Measurements from ENCODE around the gene ATP23. TPM values are rescaled to one million over a fixed set of nuclear protein-coding genes. Genes with fewer than 3 reads are reported as not detected.
A peak's percentile ranks its signal among the peaks of the same experiment; 100 is the strongest.

ATP23 gene
- total and polyA plus RNA-seq, 10 of the 15 experiments (the other 5 are each of a cell fraction or from before 2014, with no cell fraction given): 1.6 to 28.1 (median 15.1) TPM

- TF ChIP-seq PAX8 (IDR thresholded peaks at IDR 0.05): no peak
- TF ChIP-seq, protein P1, sequence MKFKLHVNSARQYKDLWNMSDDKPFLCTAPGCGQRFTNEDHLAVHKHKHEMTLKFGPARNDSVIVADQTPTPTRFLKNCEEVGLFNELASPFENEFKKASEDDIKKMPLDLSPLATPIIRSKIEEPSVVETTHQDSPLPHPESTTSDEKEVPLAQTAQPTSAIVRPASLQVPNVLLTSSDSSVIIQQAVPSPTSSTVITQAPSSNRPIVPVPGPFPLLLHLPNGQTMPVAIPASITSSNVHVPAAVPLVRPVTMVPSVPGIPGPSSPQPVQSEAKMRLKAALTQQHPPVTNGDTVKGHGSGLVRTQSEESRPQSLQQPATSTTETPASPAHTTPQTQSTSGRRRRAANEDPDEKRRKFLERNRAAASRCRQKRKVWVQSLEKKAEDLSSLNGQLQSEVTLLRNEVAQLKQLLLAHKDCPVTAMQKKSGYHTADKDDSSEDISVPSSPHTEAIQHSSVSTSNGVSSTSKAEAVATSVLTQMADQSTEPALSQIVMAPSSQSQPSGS (IDR thresholded peaks at IDR 0.05; ENCODE audit: low read length): no peak; the same call in 1 of the 2 replicates
- no peak for TF ChIP-seq HSF1 (IDR thresholded peaks at IDR 0.05; ENCODE audit: low read depth, low read length)
- no peak for TF ChIP-seq BCL11A (IDR thresholded peaks at IDR 0.05; ENCODE audit: low read depth, low read length)
- TF ChIP-seq, protein P2, sequence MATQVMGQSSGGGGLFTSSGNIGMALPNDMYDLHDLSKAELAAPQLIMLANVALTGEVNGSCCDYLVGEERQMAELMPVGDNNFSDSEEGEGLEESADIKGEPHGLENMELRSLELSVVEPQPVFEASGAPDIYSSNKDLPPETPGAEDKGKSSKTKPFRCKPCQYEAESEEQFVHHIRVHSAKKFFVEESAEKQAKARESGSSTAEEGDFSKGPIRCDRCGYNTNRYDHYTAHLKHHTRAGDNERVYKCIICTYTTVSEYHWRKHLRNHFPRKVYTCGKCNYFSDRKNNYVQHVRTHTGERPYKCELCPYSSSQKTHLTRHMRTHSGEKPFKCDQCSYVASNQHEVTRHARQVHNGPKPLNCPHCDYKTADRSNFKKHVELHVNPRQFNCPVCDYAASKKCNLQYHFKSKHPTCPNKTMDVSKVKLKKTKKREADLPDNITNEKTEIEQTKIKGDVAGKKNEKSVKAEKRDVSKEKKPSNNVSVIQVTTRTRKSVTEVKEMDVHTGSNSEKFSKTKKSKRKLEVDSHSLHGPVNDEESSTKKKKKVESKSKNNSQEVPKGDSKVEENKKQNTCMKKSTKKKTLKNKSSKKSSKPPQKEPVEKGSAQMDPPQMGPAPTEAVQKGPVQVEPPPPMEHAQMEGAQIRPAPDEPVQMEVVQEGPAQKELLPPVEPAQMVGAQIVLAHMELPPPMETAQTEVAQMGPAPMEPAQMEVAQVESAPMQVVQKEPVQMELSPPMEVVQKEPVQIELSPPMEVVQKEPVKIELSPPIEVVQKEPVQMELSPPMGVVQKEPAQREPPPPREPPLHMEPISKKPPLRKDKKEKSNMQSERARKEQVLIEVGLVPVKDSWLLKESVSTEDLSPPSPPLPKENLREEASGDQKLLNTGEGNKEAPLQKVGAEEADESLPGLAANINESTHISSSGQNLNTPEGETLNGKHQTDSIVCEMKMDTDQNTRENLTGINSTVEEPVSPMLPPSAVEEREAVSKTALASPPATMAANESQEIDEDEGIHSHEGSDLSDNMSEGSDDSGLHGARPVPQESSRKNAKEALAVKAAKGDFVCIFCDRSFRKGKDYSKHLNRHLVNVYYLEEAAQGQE (IDR thresholded peaks at IDR 0.05; ENCODE audit: low read depth, low read length): no peak
- TF ChIP-seq ZNF592 (IDR thresholded peaks at IDR 0.05): no peak
- TF ChIP-seq JUNB (IDR thresholded peaks at IDR 0.05): peak; percentile 49; the same call in 1 of the 2 replicates
- TF ChIP-seq SIX5 (IDR thresholded peaks at IDR 0.05; ENCODE audit: low read depth, low read length, severe bottlenecking): no peak
These were observed 47.7 kb upstream of the ATP23 start (continued) for GRCh38 chr12:57893431-57894353.
